ENCODE data around the gene PLCB4. TPM values are rescaled to one million over a fixed set of nuclear protein-coding genes. Genes with fewer than 3 reads are reported as not detected.

PLCB4 gene
- total RNA-seq, 2 experiments from 2014 or later = not detected

DNA sequence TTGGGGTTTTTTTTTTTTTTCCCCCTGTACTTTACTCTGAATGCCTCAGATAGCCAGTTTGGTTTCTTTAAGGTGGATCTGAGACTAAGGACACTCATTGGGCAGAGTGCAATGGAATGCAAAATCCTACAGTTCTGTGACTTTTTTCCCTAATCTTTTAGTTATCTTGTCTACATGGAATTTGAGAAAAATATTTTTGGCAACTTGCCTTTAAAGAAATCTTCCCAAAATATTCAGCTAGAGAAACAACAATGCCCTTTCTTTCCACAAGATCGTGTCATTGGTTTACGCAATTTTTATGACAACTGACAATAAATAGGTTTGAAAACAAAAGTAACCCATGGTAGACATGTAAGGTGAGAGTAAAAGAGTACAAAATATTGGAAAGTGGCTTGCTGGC, 273.8 kb downstream of the PLCB4 start:
- no peak overlapping the region for H3K4me3 Mint-ChIP-seq
- no peaks in the 10 kb centered on the region for H3K27me3 Mint-ChIP-seq
- no peaks in the 10 kb centered on the region for H3K9me3 Mint-ChIP-seq
- no peaks in the 10 kb centered on the region for H3K4me1 Mint-ChIP-seq
- ChIA-PET CTCF (no interaction called here), POLR2A (no interaction called here)
- DNase-seq = no peak
- H3K36me3 Mint-ChIP-seq (ENCODE audit: low read depth) = no peaks in the 10 kb centered on the region
- H3K27ac Mint-ChIP-seq = no peak overlapping the region

DNA sequence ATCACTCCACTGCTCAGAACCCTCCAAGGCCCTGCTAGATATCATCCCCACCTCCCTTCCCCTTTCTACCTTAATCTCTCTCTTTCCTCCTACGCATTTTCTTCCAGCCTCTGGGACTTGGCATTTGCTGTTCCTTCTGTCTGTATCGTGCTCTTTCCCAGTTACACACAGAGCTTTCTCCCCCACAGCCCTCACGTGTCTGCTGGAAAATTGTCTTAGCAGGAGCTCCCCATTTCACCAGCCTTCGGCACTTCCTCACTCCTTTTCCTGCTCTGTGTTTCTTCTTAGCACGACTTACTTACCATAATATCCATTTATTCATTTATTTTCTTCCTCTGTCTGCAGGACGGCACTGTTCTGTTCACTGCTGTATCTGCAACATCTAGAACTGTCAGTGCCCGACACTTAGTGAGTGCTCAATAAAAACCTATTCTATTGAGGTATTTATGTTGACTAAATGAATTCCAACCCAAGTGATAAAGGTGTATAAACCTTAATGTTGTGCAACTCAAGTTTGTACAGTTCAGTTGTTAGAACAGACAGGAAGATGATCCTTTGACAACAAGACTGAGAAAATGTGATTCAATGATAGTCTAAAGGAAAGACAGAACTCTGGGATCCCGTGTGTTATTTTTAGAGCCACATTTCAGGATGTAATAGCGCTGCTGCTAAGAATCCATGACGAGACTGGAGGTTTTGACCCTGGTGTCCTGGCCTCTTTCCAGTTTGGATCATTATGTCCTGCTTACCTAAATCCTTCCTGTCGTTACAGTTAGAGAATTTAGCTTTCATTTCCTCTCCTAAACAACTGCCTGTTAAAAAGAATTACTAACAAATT, 275.4 kb downstream of the PLCB4 start:
- H3K27me3 Mint-ChIP-seq = no peaks in the 10 kb centered on the region
- CTCF ChIA-PET = no interaction called here
- POLR2A ChIA-PET = no interaction called here
- DNase-seq = no peak
- H3K36me3 Mint-ChIP-seq (ENCODE audit: low read depth) = no peaks in the 10 kb centered on the region
- H3K27ac Mint-ChIP-seq = no peak overlapping the region
- no peaks in the 10 kb centered on the region for H3K4me1 Mint-ChIP-seq
- no peak overlapping the region for H3K4me3 Mint-ChIP-seq
- no peaks in the 10 kb centered on the region for H3K9me3 Mint-ChIP-seq

DNA sequence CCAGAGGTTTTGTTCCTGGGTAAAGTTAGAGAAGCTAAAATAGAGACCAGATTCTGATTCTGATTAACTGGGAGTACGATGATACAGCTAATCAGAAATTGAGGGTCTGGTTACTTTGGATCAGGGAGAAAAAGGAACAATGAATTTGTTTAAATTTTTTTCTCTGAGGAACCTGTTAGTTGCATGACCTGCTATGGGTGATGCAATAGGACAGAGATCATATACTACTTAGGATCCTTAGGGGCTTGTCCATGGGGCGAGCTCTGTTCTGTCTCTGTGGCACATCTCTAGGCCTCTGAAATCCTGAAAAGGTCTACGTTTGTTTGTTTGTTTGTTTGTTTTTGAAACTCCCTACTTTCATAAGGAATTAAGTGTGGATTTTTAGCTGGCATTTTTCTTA, 279.4 kb downstream of the PLCB4 start:
- Mint-ChIP-seq H3K27me3 (no peaks in the 10 kb centered on the region), H3K36me3 (ENCODE audit: low read depth) (no peaks in the 10 kb centered on the region), H3K4me3 (no peak overlapping the region), H3K27ac (no peak overlapping the region), H3K9me3 (no peaks in the 10 kb centered on the region), H3K4me1 (no peaks in the 10 kb centered on the region)
- DNase-seq = no peak
- ChIA-PET POLR2A (no interaction called here), CTCF (no interaction called here)

DNA sequence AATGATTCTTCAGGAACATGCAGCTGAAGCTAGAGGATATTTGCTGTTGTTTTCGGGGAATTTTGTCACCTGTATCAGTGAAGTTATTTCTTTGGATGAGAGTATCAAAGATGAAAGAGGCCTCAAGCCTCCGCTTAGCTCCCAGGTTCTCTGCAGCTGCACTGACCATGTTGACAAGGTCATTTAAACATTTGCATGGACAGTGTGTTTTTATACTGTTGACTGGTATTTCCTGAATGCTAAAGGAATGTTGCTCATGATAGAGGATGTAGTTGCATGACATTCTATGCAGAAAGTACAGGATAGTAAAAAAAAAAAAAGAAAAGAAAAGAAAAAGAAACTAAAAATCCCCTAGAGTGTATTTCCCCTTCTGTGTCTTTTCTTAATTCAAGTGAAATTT, 279.9 kb downstream of the PLCB4 start:
- CTCF ChIA-PET = no interaction called here
- H3K4me3 Mint-ChIP-seq = no peak overlapping the region
- POLR2A ChIA-PET = no interaction called here

DNA sequence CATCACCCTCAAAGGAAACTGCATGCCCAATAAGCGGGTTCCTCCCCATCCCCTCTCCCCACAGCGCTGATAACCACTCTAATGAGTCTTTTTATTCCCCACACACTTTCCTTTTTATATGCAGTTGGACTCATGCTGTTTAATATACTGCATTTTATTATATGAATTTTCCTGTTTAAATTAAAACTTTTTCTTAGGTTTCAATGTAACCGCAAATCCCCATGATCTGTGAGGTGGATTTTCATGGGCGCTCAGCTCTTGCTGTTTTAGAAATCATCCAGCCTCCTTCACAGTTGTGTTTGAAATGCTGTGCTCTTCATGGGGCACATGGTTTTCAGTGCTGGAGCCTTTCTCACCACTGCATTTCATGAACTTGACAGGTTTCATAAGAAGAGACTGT, 280.4 kb downstream of the PLCB4 start:
- Mint-ChIP-seq H3K27me3 (no peaks in the 10 kb centered on the region), H3K36me3 (ENCODE audit: low read depth) (no peaks in the 10 kb centered on the region), H3K27ac (no peak overlapping the region), H3K4me3 (no peak overlapping the region), H3K4me1 (no peaks in the 10 kb centered on the region), H3K9me3 (no peaks in the 10 kb centered on the region)
- DNase-seq = no peak
- CTCF ChIA-PET = no interaction called here
- POLR2A ChIA-PET = no interaction called here

More for the DNA sequence above, 279.9 kb downstream of the PLCB4 start:
- H3K9me3 Mint-ChIP-seq = no peaks in the 10 kb centered on the region
- DNase-seq = no peak
- no peaks in the 10 kb centered on the region for H3K4me1 Mint-ChIP-seq
- no peaks in the 10 kb centered on the region for H3K36me3 Mint-ChIP-seq (ENCODE audit: low read depth)
- H3K27ac Mint-ChIP-seq = no peak overlapping the region
- H3K27me3 Mint-ChIP-seq = no peaks in the 10 kb centered on the region

DNA sequence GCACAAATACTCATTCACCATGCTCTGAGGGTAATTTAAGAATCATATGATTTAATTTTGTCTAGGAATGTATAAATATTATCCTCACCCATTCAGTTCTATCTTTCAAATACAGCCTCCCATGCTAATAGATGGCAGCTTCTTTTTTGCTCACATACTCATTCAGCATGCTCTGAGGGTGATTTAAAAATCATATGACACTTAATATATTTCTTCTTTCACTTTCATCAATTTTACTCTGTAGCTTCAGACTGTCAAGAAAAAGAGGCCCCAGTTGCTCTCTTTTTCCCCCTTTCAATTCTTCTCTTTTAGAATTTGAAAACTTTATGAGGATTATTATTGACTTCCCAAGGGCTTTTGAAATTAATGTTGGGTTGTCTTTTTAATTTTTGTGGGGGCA, 283.9 kb downstream of the PLCB4 start:
- no peaks in the 10 kb centered on the region for H3K27me3 Mint-ChIP-seq
- H3K9me3 Mint-ChIP-seq = no peaks in the 10 kb centered on the region
- H3K27ac Mint-ChIP-seq = no peak overlapping the region
- POLR2A ChIA-PET = no interaction called here
- DNase-seq = no peak
- H3K36me3 Mint-ChIP-seq (ENCODE audit: low read depth) = no peaks in the 10 kb centered on the region
- H3K4me1 Mint-ChIP-seq = no peaks in the 10 kb centered on the region
- no peak overlapping the region for H3K4me3 Mint-ChIP-seq
- CTCF ChIA-PET = no interaction called here

DNA sequence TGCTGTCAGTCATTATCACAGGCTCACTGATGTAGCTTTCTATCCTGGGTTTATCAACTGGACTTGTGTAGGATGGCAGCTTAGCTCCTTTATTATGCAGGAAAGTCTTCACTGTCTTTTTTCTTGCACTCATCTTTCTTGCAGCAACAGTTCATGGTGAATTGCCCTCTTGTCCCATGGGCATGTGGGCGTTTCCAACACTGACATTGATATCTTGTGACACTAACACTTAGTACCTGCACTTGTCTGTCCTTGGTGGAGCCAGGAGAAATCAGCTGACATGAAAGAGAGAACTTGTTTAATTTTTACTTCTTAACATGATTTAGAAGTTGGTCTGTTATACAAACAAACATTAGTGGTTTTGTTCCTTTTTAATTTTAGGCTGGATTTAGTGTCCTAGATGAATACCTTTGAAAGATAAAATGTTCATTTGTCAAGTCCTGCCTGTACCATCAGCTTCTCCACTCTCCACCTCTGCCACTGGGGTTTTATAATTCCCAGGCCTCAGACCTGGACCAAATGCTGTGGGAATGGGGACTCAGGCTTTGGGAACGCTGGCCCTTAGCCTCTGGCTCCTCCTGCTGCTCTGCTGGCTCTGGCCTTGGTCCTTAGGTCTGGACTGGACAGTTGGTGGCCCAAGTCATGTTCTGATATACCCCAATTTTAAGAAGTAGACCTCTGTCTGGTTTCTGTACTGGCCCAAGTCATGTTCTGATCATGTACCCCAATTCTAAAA, 284.5 kb downstream of the PLCB4 start:
- ChIA-PET POLR2A (no interaction called here), CTCF (no interaction called here)
- Mint-ChIP-seq H3K27ac (no peak overlapping the region), H3K36me3 (ENCODE audit: low read depth) (no peaks in the 10 kb centered on the region), H3K4me1 (no peaks in the 10 kb centered on the region), H3K9me3 (no peaks in the 10 kb centered on the region), H3K4me3 (no peak overlapping the region), H3K27me3 (no peaks in the 10 kb centered on the region)
- DNase-seq = no peak

DNA sequence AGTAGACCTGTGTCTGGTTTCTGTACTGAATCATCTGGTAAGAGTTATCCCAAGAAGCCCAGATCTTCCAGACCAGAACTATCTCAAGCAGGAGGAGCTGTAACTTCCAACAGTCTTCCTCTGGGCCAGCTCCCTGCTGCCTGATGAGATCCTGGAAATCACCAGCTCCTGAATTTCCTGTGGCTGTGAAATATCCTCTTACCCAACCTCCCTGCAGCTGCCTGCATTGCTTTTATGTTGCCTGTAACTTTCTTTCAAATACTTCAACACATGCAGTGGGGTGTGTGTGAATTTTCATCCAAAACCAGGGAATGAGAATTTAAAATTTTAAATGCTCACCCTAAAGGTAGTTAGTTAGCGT, 285.0 kb downstream of the PLCB4 start:
- no peak for DNase-seq
- H3K27ac Mint-ChIP-seq = no peak overlapping the region
- no peaks in the 10 kb centered on the region for H3K4me1 Mint-ChIP-seq
- no peaks in the 10 kb centered on the region for H3K9me3 Mint-ChIP-seq
- CTCF ChIA-PET = no interaction called here
- no peaks in the 10 kb centered on the region for H3K27me3 Mint-ChIP-seq
- H3K36me3 Mint-ChIP-seq (ENCODE audit: low read depth) = no peaks in the 10 kb centered on the region
- POLR2A ChIA-PET = no interaction called here
- no peak overlapping the region for H3K4me3 Mint-ChIP-seq

DNA sequence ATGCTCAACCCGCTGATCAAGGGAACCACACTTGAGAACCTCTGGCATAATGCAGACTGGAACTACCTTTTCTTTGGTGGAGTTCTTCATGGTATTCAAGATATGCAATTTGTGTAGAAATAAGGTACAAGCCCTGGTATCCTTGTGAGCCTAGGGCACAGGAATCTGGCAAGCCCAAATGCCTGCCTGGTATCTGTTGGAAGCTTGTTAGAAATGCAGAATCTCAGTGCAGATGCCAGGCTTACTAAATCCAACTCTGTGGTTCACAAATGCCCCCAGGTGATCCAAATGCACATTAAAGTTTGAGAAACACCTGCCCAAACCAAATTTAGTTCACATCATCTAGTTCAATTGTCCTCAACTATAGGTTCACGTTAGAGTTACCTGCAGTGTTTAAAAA, 285.7 kb downstream of the PLCB4 start:
- no peaks in the 10 kb centered on the region for H3K36me3 Mint-ChIP-seq (ENCODE audit: low read depth)
- no peak overlapping the region for H3K4me3 Mint-ChIP-seq
- no peak for DNase-seq
- CTCF ChIA-PET = no interaction called here
- no peaks in the 10 kb centered on the region for H3K9me3 Mint-ChIP-seq
- POLR2A ChIA-PET = no interaction called here
- no peak overlapping the region for H3K27ac Mint-ChIP-seq
- H3K27me3 Mint-ChIP-seq = no peaks in the 10 kb centered on the region
- no peaks in the 10 kb centered on the region for H3K4me1 Mint-ChIP-seq

DNA sequence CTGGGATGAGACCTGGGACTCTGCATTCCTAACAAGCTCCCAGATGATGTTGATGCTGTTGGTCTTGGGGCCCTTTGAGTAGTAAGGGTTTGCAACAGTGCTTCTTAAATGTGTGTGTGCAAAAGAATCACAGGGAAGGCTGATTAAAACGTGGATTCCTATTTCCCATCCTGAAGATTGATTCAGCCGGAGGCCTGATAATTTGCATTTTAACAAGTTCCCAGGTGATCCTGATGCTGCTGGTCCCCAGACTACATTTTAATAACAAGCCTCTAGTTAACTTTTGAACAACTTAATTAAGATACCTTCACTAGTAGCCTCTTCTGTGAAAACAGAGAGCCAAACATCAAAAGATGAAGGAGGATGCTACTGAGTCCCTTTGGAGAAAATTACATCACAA, 289.1 kb downstream of the PLCB4 start:
- H3K36me3 Mint-ChIP-seq (ENCODE audit: low read depth) = no peaks in the 10 kb centered on the region
- H3K9me3 Mint-ChIP-seq = no peaks in the 10 kb centered on the region
- H3K4me1 Mint-ChIP-seq = no peaks in the 10 kb centered on the region
- ChIA-PET POLR2A (no interaction called here), CTCF (no interaction called here)
- H3K4me3 Mint-ChIP-seq = no peak overlapping the region
- no peaks in the 10 kb centered on the region for H3K27me3 Mint-ChIP-seq
- no peak overlapping the region for H3K27ac Mint-ChIP-seq
- DNase-seq = no peak

DNA sequence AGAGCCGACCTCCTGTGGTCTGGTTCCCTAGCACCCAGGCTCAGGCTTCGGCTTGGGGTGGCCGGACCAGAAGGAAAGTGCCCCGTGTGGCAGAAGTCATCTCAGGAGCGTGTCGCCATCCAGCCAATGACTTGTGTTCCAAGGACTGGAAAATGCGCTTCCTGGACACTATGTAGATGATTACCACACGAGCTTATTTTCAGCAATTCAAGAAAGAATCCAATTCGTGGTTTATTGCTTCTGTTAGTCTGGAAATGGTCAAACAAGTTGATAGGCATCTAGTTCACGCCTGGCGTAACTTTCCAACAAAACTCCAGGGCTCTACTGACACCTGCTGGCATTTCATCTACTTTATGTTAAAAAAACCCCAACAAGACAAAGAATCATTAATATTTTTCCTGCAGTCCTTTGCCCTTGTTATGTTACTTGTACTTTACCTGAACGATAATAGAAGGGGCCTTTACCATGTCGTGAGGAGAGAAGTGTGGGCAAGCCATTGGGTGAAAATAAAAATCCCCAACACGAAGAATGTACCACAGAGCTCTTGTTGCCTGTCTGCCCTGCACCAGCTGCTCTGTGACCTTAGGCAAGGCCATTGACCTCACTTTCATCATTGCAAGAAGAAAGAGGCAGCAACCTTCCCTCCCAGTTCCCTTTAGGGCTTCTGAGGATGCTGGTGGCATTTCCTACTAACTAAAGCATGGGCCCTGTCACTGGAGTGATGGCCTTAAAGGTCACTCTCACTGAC, 290.8 kb downstream of the PLCB4 start:
- Mint-ChIP-seq H3K27ac (no peak overlapping the region), H3K36me3 (ENCODE audit: low read depth) (no peaks in the 10 kb centered on the region), H3K4me3 (no peak overlapping the region), H3K4me1 (no peaks in the 10 kb centered on the region), H3K27me3 (no peaks in the 10 kb centered on the region), H3K9me3 (no peaks in the 10 kb centered on the region)
- CTCF ChIA-PET = no interaction called here
- POLR2A ChIA-PET = no interaction called here
- DNase-seq = no peak

DNA sequence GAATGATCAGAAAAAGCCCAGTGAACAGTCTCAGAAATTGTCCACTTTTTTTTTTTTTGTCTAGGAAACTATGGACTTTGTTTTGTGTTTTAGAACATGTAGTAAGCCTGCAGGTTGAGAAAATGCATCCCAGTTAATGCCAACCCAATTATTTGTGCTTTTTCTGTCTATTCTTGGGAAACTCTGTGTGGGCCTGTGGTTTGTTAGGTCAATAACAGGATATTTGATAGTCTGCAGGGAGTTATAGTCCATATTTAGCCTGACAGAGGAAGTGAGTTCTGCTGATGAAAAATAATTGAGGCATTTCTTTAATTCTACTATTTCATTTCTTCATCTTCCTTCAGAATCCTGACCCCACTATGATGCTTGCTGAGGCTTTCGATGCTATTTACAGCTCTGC, 291.5 kb downstream of the PLCB4 start:
- DNase-seq = no peak
- Mint-ChIP-seq H3K36me3 (ENCODE audit: low read depth) (no peaks in the 10 kb centered on the region), H3K27me3 (no peaks in the 10 kb centered on the region), H3K27ac (no peak overlapping the region), H3K9me3 (no peaks in the 10 kb centered on the region), H3K4me3 (no peak overlapping the region), H3K4me1 (no peaks in the 10 kb centered on the region)
- ChIA-PET CTCF (no interaction called here), POLR2A (no interaction called here)

DNA sequence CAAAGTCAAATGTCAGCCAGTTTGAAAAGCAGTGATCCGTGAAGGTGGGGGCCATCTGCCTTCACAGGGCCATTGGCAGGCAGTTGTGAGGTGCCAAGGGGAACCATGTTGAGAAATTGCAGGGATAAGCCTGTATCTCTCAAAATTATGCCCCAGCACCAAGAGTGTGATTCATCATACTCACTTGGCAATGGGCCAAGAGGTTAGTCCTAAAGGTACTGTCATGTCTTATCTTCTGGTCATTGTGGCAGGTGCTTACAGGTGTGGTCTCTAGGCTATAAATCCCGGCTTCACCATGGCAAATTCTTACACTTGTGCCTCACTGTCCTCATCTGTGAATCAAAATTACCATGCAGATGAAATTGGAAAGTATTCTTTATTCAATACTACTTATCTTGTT, 294.8 kb downstream of the PLCB4 start:
- H3K27me3 Mint-ChIP-seq = no peaks in the 10 kb centered on the region
- ChIA-PET POLR2A (no interaction called here), CTCF (no interaction called here)
- DNase-seq = no peak
- H3K9me3 Mint-ChIP-seq = no peaks in the 10 kb centered on the region
- H3K36me3 Mint-ChIP-seq (ENCODE audit: low read depth) = no peaks in the 10 kb centered on the region
- H3K4me3 Mint-ChIP-seq = no peak overlapping the region
- H3K4me1 Mint-ChIP-seq = no peaks in the 10 kb centered on the region
- no peak overlapping the region for H3K27ac Mint-ChIP-seq

DNA sequence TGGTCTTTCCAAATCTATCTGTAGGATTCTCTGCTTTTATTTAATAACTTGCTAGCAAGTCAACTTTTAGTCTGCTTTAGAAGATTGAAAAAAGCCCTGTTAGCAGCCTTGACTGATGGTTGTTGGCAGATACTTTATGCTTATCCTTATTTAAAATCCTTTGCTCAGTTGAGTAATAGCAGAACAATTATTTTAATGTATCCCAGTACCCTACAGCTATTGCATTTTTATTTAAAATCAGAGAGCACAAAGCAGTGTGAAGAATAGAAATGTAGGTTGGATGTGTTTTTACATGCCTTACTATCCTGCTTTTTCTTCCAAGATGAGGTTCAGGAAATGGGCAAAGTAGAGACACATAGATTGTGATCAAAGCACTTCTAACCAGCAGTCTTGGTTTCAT, 298.4 kb downstream of the PLCB4 start:
- Mint-ChIP-seq H3K27ac (no peak overlapping the region), H3K9me3 (peaks cover 3% of the 10 kb centered on the region), H3K4me1 (no peaks in the 10 kb centered on the region), H3K4me3 (no peak overlapping the region), H3K27me3 (no peaks in the 10 kb centered on the region), H3K36me3 (ENCODE audit: low read depth) (no peaks in the 10 kb centered on the region)
- DNase-seq = no peak
- CTCF ChIA-PET = no interaction called here
- POLR2A ChIA-PET = no interaction called here

Measured in activated CD4-positive, alpha-beta memory T cell treated with anti-CD3 and anti-CD28 coated beads, Interleukin-2, amount 10 ng/mL, durations not matched to agents 7 days and 5 days (primary cell).